Duodenal mucosa (tissue), 2 donors: ENCODE measurements around the gene SCGB3A1.

ENCODE experiments used
- H3K27ac ChIP-seq: one replicate; pipeline ENCODE4 v1.7.0; 2013; ENCODE audit warnings: low read depth, low read length
- H3K27me3 ChIP-seq, 2 donors: one replicate each; pipeline ENCODE4 v1.7.0; 2013; ENCODE audit warnings: low read length in 2 of 2, control low read depth in 1 of 2; ENCODE audit not compliant: insufficient read depth in 2 of 2, control insufficient read depth in 1 of 2
- H3K36me3 ChIP-seq, 2 donors: one replicate each; pipeline ENCODE4 v1.7.0; 2013; ENCODE audit warnings: low read length in 2 of 2, control low read depth in 1 of 2; ENCODE audit not compliant: insufficient read depth in 2 of 2, control insufficient read depth in 1 of 2
- H3K4me1 ChIP-seq, 2 donors: one replicate each; pipeline ENCODE4 v1.7.0; 2013; ENCODE audit warnings: low read length in 2 of 2, control low read depth in 1 of 2; ENCODE audit not compliant: insufficient read depth in 2 of 2, control insufficient read depth in 1 of 2
- H3K4me3 ChIP-seq, 2 donors: one replicate each; pipeline ENCODE4 v1.7.0; 2013; ENCODE audit warnings: low read length in 2 of 2, low read depth in 1 of 2
- H3K9ac ChIP-seq, 2 donors: one replicate each; pipeline ENCODE4 v1.7.0; 2013; ENCODE audit warnings: low read length in 2 of 2, low read depth in 1 of 2
- H3K9me3 ChIP-seq, 2 donors: one replicate each; pipeline ENCODE4 v1.7.0; 2013; ENCODE audit warnings: low read length in 2 of 2, control low read depth in 1 of 2; ENCODE audit not compliant: control insufficient read depth in 1 of 2

Gene SCGB3A1

DNA sequence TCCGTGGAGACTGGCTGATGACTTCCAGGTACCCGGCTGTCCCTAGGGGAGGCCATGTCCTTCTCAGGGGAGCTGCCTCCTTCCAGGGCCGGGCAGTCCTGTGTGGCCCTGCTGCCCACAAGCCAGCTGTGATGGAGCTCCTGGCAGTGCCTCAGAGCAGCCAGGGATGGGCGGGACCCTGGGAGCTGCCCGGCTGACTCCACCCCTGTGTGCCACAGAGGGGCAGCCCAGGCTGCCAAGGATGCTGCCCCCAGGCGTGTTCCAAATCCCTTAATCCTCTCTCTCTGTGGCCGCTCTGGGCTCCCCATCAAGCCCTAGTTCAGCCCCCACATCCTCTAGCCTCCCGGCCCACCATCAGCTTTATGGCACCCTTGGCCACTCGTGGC lies 7.0 kb upstream of the SCGB3A1 start:
- Histone ChIP-seq H3K36me3 (no peaks in the 10 kb centered on the region), H3K9ac (no peak overlapping the region), H3K4me1 (no peaks in the 10 kb centered on the region), H3K27me3 (no peaks in the 10 kb centered on the region), H3K9me3 (no peaks in the 10 kb centered on the region), H3K27ac (no peak overlapping the region), H3K4me3 (no peak overlapping the region)

- no peak overlapping the region for H3K27ac ChIP-seq
- H3K9ac ChIP-seq: no peak overlapping the region
- H3K4me1 ChIP-seq: no peaks in the 10 kb centered on the region
- H3K9me3 ChIP-seq: no peaks in the 10 kb centered on the region
- no peaks in the 10 kb centered on the region for H3K36me3 ChIP-seq
- H3K4me3 ChIP-seq: no peak overlapping the region
- H3K27me3 ChIP-seq: peaks cover 0 to 4% of the 10 kb centered on the region in 2 donors
Measured at GRCh38 chr5:180596668-180597231, 5.5 kb upstream of the SCGB3A1 start.

- no peak overlapping the region for H3K27ac ChIP-seq
- peaks cover 0 to 4% of the 10 kb centered on the region in 2 donors for H3K27me3 ChIP-seq
Measured at GRCh38 chr5:180596115-180596667, 4.9 kb upstream of the SCGB3A1 start.

DNA sequence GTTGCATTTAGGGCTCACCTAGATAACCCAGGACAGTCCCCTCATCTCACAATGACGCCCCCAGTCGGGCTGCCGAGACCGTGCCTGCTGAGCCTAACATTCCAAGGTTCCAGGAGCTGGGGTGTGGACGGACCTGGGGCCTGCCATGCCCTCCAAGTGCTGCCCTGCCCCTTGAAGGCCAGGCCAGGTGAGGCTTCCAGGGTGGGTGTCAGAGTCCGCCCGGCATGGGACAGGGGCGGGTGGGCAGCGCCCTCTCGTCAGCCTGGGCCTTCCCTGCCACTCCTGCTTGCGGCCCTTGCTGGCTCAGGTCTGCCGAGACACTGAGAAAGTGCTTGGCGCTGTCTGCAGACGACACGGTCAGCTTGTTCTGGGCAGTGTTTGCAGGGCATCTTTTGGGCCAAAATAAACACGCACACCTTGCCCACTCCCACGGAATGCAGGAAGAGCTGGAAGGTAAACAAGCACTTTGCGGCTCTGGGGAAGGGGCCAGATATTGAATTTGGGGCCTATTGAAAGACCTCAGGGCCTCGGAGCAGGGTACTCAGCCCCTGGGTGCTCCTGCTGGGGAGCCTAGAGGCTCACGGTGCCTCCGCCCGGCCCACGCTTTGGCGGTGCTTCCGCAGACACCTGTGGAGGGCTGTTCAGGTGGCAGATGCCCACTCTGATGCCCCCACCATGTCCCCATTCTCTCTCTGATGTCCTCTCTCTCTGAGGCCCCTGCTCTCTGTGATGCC lies 4.2 kb upstream of the SCGB3A1 start:
- H3K4me1 ChIP-seq: no peaks in the 10 kb centered on the region
- no peak overlapping the region for H3K9ac ChIP-seq
- no peaks in the 10 kb centered on the region for H3K9me3 ChIP-seq
- peaks cover 1 to 9% of the 10 kb centered on the region in 2 donors for H3K27me3 ChIP-seq
- no peaks in the 10 kb centered on the region for H3K36me3 ChIP-seq
- no peak overlapping the region for H3K4me3 ChIP-seq
- no peak overlapping the region for H3K27ac ChIP-seq

More at GRCh38 chr5:180596115-180596667, 4.9 kb upstream of the SCGB3A1 start:
- no peak overlapping the region for H3K9ac ChIP-seq
- no peaks in the 10 kb centered on the region for H3K36me3 ChIP-seq
- H3K4me1 ChIP-seq: no peaks in the 10 kb centered on the region
- H3K9me3 ChIP-seq: no peaks in the 10 kb centered on the region
- H3K4me3 ChIP-seq: no peak overlapping the region

GRCh38 chr5:180595046-180595379 lies 3.7 kb upstream of the SCGB3A1 start:
- H3K9me3 ChIP-seq: no peaks in the 10 kb centered on the region
- no peaks in the 10 kb centered on the region for H3K4me1 ChIP-seq
- no peaks in the 10 kb centered on the region for H3K36me3 ChIP-seq
- peaks cover 6 to 11% of the 10 kb centered on the region in 2 donors for H3K27me3 ChIP-seq
- no peak overlapping the region for H3K27ac ChIP-seq
- no peak overlapping the region for H3K4me3 ChIP-seq
- no peak overlapping the region for H3K9ac ChIP-seq

GRCh38 chr5:180594311-180595045 lies 3.2 kb upstream of the SCGB3A1 start:
- no peaks in the 10 kb centered on the region for H3K4me1 ChIP-seq
- no peak overlapping the region for H3K4me3 ChIP-seq
- no peak overlapping the region for H3K9ac ChIP-seq
- H3K36me3 ChIP-seq: no peaks in the 10 kb centered on the region
- H3K27me3 ChIP-seq: peaks cover 11 to 12% of the 10 kb centered on the region in 2 donors
- no peak overlapping the region for H3K27ac ChIP-seq
- no peaks in the 10 kb centered on the region for H3K9me3 ChIP-seq

DNA sequence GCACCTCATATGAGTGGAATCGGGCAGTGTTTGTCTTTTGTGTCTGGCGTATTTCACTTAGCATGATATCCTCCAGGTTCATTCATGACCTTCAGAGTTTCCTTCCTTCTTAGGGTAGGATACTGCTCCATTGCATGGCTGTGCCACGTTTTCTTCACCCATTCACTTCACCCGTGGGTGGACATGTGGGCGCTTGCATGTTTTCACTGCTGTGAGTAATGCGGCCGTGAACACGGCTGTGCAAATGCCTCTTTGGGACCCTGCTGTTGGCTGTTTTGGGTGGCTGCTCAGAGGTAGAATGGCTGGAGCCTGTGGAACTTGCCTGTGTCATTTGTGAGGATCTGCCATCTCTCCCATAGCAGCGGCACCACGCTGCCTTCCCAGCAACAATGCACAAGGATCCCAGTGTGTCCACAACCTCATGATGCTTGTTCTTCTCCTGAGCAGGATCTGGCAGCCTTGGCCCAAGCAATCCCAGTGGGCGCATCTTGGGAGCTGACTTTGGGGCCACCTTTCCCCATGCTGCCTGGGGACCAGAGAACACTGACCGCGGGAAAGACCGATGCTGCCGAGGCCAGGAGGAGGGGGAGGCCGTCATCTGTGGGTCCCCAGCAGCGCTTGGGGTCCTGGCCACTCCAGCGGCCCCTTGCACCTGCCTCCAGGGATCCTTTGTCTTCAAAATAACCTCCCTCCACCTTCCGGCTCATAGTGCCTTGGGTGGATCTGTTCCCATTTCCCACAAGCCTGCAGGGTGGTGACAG lies 2.3 kb upstream of the SCGB3A1 start:
- Histone ChIP-seq H3K9ac (no peak overlapping the region), H3K4me3 (no peak overlapping the region), H3K4me1 (no peaks in the 10 kb centered on the region), H3K27ac (no peak overlapping the region), H3K9me3 (no peaks in the 10 kb centered on the region), H3K27me3 (peaks cover 11 to 15% of the 10 kb centered on the region in 2 donors), H3K36me3 (no peaks in the 10 kb centered on the region)

- Histone ChIP-seq H3K4me3 (no peak overlapping the region), H3K36me3 (no peaks in the 10 kb centered on the region), H3K27me3 (peaks cover 19 to 20% of the 10 kb centered on the region in 2 donors), H3K4me1 (no peaks in the 10 kb centered on the region), H3K27ac (no peak overlapping the region), H3K9me3 (no peaks in the 10 kb centered on the region), H3K9ac (no peak overlapping the region)
Measured at GRCh38 chr5:180592176-180592575, 877 bp upstream of the SCGB3A1 start.

GRCh38 chr5:180590543-180591310 lies 572 bp downstream of the SCGB3A1 start:
- no peaks in the 10 kb centered on the region for H3K4me1 ChIP-seq
- H3K36me3 ChIP-seq: no peaks in the 10 kb centered on the region
- no peak overlapping the region for H3K4me3 ChIP-seq
- H3K27ac ChIP-seq: no peak overlapping the region
- peaks cover 19 to 20% of the 10 kb centered on the region in 2 donors for H3K27me3 ChIP-seq
- no peak overlapping the region for H3K9ac ChIP-seq
- H3K9me3 ChIP-seq: no peaks in the 10 kb centered on the region
